Caco-2 (cell line): ENCODE results near the gene PTPRN2. TPM values are rescaled to one million over a fixed set of nuclear protein-coding genes. Genes with fewer than 3 reads are reported as not detected.

ENCODE experiments used
- BruUV-seq: library from RNA; stranded (reverse); fragments of 400-500 nt; replicated peaks from 2 replicates; lab custom pipeline; 2021; lab: Mats Ljungman, UMichigan
- CTCF ChIA-PET: fragments of 300-600 bp; sonication (Branson Sonifier 250); formaldehyde crosslinking; loops from one replicate; lab custom pipeline; 2022; ENCODE audit warnings: antibody characterized with exemption; lab: Charles Lee
- POLR2A ChIA-PET: fragments of 300-600 bp; sonication (Branson Sonifier 250); formaldehyde crosslinking; loops from one replicate; lab custom pipeline; 2022; ENCODE audit warnings: antibody characterized with exemption; lab: Charles Lee
- DNase-seq, 2 experiments: peaks; one replicate each; pipeline versions ENCODE4 v3.0.0 to v3.0.0-alpha.2; 2020 to 2022
- H3K27me3 ChIP-seq: replicated peaks from 2 replicates; pipeline ENCODE4 v1.6.0; 2011; ENCODE audit warnings: low read length; ENCODE audit not compliant: control insufficient read depth, insufficient read depth
- H3K36me3 ChIP-seq: 2 replicates; pipeline ENCODE4 v1.5.1; 2011; ENCODE audit warnings: low read length; ENCODE audit not compliant: control insufficient read depth, insufficient read depth
- H3K4me1 ChIP-seq: fragments of 250-450 bp; sonication (Bioruptor Pico); 2 replicates; pipeline ENCODE4 v1.5.1; 2020; ENCODE audit warnings: mild to moderate bottlenecking
- H3K4me3 ChIP-seq: 2 replicates; pipeline ENCODE4 v1.5.1; 2011; ENCODE audit warnings: low read depth, mild to moderate bottlenecking, control low read depth, low read length
- H3K9me3 ChIP-seq: fragments of 250-450 bp; sonication (Bioruptor Pico); 2 replicates; pipeline ENCODE4 v1.5.1; 2020; ENCODE audit warnings: mild to moderate bottlenecking, moderate library complexity
- H3K27ac Mint-ChIP-seq: one replicate; pipeline ENCODE4 v1.8.0; 2022; ENCODE audit warnings: mixed read lengths; ENCODE audit not compliant: unreplicated experiment
- H3K27me3 Mint-ChIP-seq: one replicate; pipeline ENCODE4 v1.8.0; 2022; ENCODE audit warnings: mixed read lengths; ENCODE audit not compliant: insufficient read depth, unreplicated experiment
- H3K36me3 Mint-ChIP-seq: one replicate; pipeline ENCODE4 v1.8.0; 2022; ENCODE audit warnings: mild to moderate bottlenecking, mixed read lengths; ENCODE audit not compliant: insufficient read depth, unreplicated experiment
- H3K4me1 Mint-ChIP-seq: one replicate; pipeline ENCODE4 v1.8.0; 2022; ENCODE audit warnings: low read depth, mixed read lengths; ENCODE audit not compliant: unreplicated experiment
- H3K4me3 Mint-ChIP-seq: one replicate; pipeline ENCODE4 v1.8.0; 2022; ENCODE audit warnings: mild to moderate bottlenecking, moderate library complexity, mixed read lengths; ENCODE audit not compliant: unreplicated experiment
- H3K9me3 Mint-ChIP-seq: one replicate; pipeline ENCODE4 v1.8.0; 2022; ENCODE audit warnings: mixed read lengths; ENCODE audit not compliant: unreplicated experiment
- intact Hi-C: fragments of 100-400 bp; cut with micrococcal nuclease; formaldehyde crosslinking; loops from one replicate; pipeline ENCODE4 v1.10.0; 2022; ENCODE audit not compliant: unreplicated experiment
- total RNA-seq: library from RNA; stranded (reverse); gene quantifications from 2 replicates; pipeline ENCODE4 v1.2.3, GENCODE V29; 2022
- TF ChIP-seq, protein P1 (sequence below), 2 experiments: fragments of 200-600 bp in 1 of 2; IDR thresholded peaks; 1 replicate in 1 of 2; 2 replicates in 1 of 2; pipeline versions ENCODE4 v1.5.1 to v1.8.0; 2011 to 2022; ENCODE audit warnings: antibody characterized with exemption in 1 of 2, control low read depth in 1 of 2, inconsistent platforms in 1 of 2, low read depth in 1 of 2, low read length in 1 of 2, mild to moderate bottlenecking in 1 of 2, moderate library complexity in 1 of 2; ENCODE audit not compliant: insufficient read depth in 1 of 2, severe bottlenecking in 1 of 2, unreplicated experiment in 1 of 2

The PTPRN2 gene
- total RNA-seq, 1 experiment from 2014 or later, result 1.4 TPM

DNA sequence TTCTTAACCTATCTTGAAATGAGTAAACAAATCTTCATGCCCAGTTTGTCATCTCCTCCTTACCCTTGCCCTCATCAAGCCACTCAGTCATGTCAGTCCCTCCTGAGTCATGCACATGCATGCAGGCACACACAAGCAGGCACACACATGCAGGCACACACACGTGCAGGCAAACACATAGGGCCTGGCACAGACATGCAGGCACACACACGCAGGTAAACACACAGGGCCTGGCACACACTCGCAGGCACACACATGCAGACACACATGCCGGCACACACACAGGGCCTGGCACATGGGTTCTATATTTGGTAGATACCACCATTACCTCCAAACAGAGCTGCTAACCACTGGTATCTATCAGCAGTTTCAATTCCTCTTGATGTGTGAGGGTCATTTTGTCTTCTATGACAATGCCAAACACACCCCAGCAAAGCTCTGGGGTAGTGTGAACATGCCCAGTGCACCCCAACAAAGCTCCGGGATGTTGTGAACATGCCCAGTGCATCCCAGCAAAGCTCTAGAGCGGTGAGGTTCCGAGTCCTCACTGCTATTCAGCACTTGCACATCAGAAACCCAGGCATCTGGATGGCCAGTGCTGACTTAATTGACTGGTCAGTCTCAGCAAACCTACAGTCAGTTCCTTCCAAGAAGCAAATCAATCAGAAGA is 563.8 kb downstream of the PTPRN2 start:
- Mint-ChIP-seq H3K36me3 (no peaks in the 10 kb centered on the region), H3K9me3 (no peaks in the 10 kb centered on the region), H3K27me3 (no peaks in the 10 kb centered on the region), H3K27ac (no peak overlapping the region), H3K4me3 (no peak overlapping the region), H3K4me1 (no peaks in the 10 kb centered on the region)
- intact Hi-C loops, result no loop called here
- Histone ChIP-seq H3K36me3 (no peaks in the 10 kb centered on the region), H3K27me3 (no peaks in the 10 kb centered on the region), H3K4me1 (no peaks in the 10 kb centered on the region), H3K4me3 (no peak overlapping the region), H3K9me3 (no peaks in the 10 kb centered on the region)
- TF ChIP-seq, protein P1, sequence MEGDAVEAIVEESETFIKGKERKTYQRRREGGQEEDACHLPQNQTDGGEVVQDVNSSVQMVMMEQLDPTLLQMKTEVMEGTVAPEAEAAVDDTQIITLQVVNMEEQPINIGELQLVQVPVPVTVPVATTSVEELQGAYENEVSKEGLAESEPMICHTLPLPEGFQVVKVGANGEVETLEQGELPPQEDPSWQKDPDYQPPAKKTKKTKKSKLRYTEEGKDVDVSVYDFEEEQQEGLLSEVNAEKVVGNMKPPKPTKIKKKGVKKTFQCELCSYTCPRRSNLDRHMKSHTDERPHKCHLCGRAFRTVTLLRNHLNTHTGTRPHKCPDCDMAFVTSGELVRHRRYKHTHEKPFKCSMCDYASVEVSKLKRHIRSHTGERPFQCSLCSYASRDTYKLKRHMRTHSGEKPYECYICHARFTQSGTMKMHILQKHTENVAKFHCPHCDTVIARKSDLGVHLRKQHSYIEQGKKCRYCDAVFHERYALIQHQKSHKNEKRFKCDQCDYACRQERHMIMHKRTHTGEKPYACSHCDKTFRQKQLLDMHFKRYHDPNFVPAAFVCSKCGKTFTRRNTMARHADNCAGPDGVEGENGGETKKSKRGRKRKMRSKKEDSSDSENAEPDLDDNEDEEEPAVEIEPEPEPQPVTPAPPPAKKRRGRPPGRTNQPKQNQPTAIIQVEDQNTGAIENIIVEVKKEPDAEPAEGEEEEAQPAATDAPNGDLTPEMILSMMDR (IDR thresholded peaks at IDR 0.05; ENCODE audit: insufficient read depth in 1 of 2, low read depth in 1 of 2, low read length in 1 of 2, severe bottlenecking in 1 of 2, unreplicated experiment in 1 of 2), result no peak
- no TSS peak for BruUV-seq
- CTCF ChIA-PET, result no interaction called here
- POLR2A ChIA-PET, result no interaction called here
- DNase-seq, result no peak

DNA sequence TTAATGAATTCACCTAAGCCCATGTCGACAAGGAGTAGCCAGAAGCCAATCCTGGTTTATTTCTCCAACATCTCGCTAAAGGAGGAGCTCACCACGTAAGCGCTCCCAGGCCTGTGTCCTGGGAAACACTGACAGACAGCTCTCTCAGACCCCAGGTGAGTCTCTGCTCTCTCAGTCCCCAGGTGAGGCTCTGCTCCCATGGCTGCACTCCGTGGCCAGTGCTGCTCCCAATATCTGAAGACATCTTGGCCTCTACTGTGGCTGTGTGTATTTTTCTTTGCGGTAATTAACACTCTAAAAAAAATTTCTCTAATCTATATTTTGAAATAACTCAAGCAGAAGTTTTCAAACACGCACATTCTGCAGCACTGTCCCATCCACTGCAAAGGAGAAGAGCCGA is 564.5 kb downstream of the PTPRN2 start:
- Histone ChIP-seq H3K4me1 (no peaks in the 10 kb centered on the region), H3K27me3 (no peaks in the 10 kb centered on the region), H3K4me3 (no peak overlapping the region), H3K9me3 (no peaks in the 10 kb centered on the region), H3K36me3 (no peaks in the 10 kb centered on the region)
- ChIA-PET CTCF (no interaction called here), POLR2A (no interaction called here)
- Mint-ChIP-seq H3K4me1 (no peaks in the 10 kb centered on the region), H3K9me3 (no peaks in the 10 kb centered on the region), H3K27ac (no peak overlapping the region), H3K36me3 (no peaks in the 10 kb centered on the region), H3K27me3 (no peaks in the 10 kb centered on the region), H3K4me3 (no peak overlapping the region)
- no TSS peak for BruUV-seq
- TF ChIP-seq, protein P1 (IDR thresholded peaks at IDR 0.05; ENCODE audit: insufficient read depth in 1 of 2, low read depth in 1 of 2, low read length in 1 of 2, severe bottlenecking in 1 of 2, unreplicated experiment in 1 of 2), result no peak
- peak in 1 of 2 experiments; percentile 9 for DNase-seq
- intact Hi-C loops, result no loop called here

DNA sequence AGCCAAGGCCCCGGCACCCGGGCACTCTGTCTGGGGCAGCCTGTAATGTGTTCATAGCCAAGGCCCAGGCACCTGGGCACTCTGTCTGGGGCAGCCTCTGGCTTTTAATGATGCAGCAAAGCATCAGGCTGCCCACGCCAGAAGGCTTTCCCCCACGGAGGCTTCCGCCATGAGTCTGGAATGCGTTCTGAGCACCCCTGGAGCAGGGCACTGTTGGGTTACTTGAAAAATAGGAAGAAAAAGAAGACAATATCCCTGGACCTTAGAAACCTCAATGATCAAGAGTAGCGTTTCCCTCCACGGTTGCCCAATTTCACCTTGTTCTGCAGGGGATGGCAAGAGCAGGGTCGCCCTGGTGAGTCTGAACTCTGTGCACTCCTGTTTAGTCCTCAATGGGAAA is 565.0 kb downstream of the PTPRN2 start:
- H3K4me1 Mint-ChIP-seq, result no peaks in the 10 kb centered on the region
- intact Hi-C loops, result no loop called here
- TF ChIP-seq, protein P1 (IDR thresholded peaks at IDR 0.05; ENCODE audit: insufficient read depth in 1 of 2, low read depth in 1 of 2, low read length in 1 of 2, severe bottlenecking in 1 of 2, unreplicated experiment in 1 of 2), result no peak

More for the DNA sequence above, 565.0 kb downstream of the PTPRN2 start:
- BruUV-seq, result no TSS peak
- H3K27me3 Mint-ChIP-seq, result no peaks in the 10 kb centered on the region
- H3K27me3 ChIP-seq, result no peaks in the 10 kb centered on the region
- ChIA-PET CTCF (no interaction called here), POLR2A (no interaction called here)
- DNase-seq, result peak in 1 of 2 experiments; percentile 3
- no peaks in the 10 kb centered on the region for H3K36me3 ChIP-seq
- H3K27ac Mint-ChIP-seq, result no peak overlapping the region
- no peaks in the 10 kb centered on the region for H3K36me3 Mint-ChIP-seq
- H3K4me3 ChIP-seq, result no peak overlapping the region
- no peaks in the 10 kb centered on the region for H3K9me3 Mint-ChIP-seq
- no peaks in the 10 kb centered on the region for H3K4me1 ChIP-seq
- H3K9me3 ChIP-seq, result no peaks in the 10 kb centered on the region
- no peak overlapping the region for H3K4me3 Mint-ChIP-seq
